Measurements from ENCODE around the gene HEPHL1. TPM values are rescaled to one million over a fixed set of nuclear protein-coding genes. Genes with fewer than 3 reads are reported as not detected.

The HEPHL1 gene
- polyA plus RNA-seq, 3 donors: not detected

DNA sequence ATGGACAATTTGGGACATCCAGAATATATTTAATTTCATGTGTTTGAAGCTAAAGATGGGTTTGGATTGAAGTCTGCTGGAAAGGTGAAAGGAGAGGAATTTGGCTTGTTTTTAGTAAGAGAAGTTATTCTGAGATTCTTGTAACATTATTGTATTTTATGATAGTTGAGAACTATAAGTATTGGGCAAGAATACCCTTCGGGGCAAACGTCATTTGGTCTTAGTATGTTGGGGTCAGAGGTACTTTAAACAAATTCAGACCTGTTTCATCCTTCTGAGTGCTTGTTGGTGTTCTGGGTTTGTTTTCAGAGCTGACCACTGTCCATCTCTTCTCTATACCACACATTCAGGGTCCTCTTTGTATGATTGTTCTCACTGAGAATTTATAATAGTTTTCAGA is 127.0 kb downstream of the HEPHL1 start:
- intact Hi-C loops (cut with micrococcal nuclease): no loop called here
- Histone ChIP-seq H3K4me3 (replicated peaks in 1 of 3; ENCODE audit: low read depth in 2 of 3, low read length in 3 of 3) (no peak overlapping the region), H3K9me3 (replicated peaks in 1 of 2; ENCODE audit: control insufficient read depth in 1 of 2, insufficient read depth in 1 of 2, low read length in 2 of 2) (no peaks in the 10 kb centered on the region), H3K27ac (ENCODE audit: low read depth in 1 of 2, low read length in 2 of 2) (no peak overlapping the region), H3K4me1 (ENCODE audit: control insufficient read depth in 1 of 2, insufficient read depth in 2 of 2, low read length in 2 of 2) (peaks cover 29 to 31% of the 10 kb centered on the region in 2 donors), H4K20me1 (ENCODE audit: insufficient read depth, low read length) (peaks cover 97% of the 10 kb centered on the region), H3K79me2 (ENCODE audit: insufficient read depth, low read length) (peaks cover 99% of the 10 kb centered on the region), H3K27me3 (ENCODE audit: control insufficient read depth in 2 of 2, insufficient read depth in 2 of 2, low read length in 2 of 2) (no peaks in the 10 kb centered on the region), H2AFZ (ENCODE audit: insufficient read depth, low read depth, low read length, poor library complexity, severe bottlenecking) (no peak overlapping the region), H3K36me3 (replicated peaks in 1 of 2; ENCODE audit: control insufficient read depth in 1 of 2, insufficient read depth in 2 of 2, low read length in 2 of 2) (peaks cover 0 to 8% of the 10 kb centered on the region in 2 donors), H3K4me2 (replicated peaks; ENCODE audit: extremely low read depth, low read length, poor library complexity, severe bottlenecking) (no peak overlapping the region), H3K9ac (ENCODE audit: insufficient read depth, low read length, poor library complexity, severe bottlenecking) (no peak overlapping the region)
- H3K4me3 Mint-ChIP-seq: no peak overlapping the region
- H3K27me3 Mint-ChIP-seq (ENCODE audit: low read depth in 3 of 3): peaks cover 0 to 3% (median 0%) of the 10 kb centered on the region in 3 donors
- DNase-seq: no peak
- TF ChIP-seq, protein P1, sequence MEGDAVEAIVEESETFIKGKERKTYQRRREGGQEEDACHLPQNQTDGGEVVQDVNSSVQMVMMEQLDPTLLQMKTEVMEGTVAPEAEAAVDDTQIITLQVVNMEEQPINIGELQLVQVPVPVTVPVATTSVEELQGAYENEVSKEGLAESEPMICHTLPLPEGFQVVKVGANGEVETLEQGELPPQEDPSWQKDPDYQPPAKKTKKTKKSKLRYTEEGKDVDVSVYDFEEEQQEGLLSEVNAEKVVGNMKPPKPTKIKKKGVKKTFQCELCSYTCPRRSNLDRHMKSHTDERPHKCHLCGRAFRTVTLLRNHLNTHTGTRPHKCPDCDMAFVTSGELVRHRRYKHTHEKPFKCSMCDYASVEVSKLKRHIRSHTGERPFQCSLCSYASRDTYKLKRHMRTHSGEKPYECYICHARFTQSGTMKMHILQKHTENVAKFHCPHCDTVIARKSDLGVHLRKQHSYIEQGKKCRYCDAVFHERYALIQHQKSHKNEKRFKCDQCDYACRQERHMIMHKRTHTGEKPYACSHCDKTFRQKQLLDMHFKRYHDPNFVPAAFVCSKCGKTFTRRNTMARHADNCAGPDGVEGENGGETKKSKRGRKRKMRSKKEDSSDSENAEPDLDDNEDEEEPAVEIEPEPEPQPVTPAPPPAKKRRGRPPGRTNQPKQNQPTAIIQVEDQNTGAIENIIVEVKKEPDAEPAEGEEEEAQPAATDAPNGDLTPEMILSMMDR (IDR thresholded peaks at IDR 0.05): no peak
- WGBS (ENCODE audit: insufficient coverage): no CpG with 5 or more reads among the region's 2 CpGs
- no peak overlapping the region for H3K27ac Mint-ChIP-seq
- H3K9me3 Mint-ChIP-seq: no peaks in the 10 kb centered on the region
- peaks cover 64% of the 10 kb centered on the region for H3K4me1 Mint-ChIP-seq
- H3K36me3 Mint-ChIP-seq: peaks cover 3 to 7% of the 10 kb centered on the region in 2 donors

- Histone ChIP-seq H3K27ac (ENCODE audit: low read depth in 1 of 2, low read length in 2 of 2) (peak overlapping the region in 1 of 2 donors; percentile 6), H3K27me3 (ENCODE audit: control insufficient read depth in 2 of 2, insufficient read depth in 2 of 2, low read length in 2 of 2) (no peaks in the 10 kb centered on the region), H2AFZ (ENCODE audit: insufficient read depth, low read depth, low read length, poor library complexity, severe bottlenecking) (no peak overlapping the region), H3K79me2 (ENCODE audit: insufficient read depth, low read length) (peaks cover 93% of the 10 kb centered on the region), H3K4me2 (replicated peaks; ENCODE audit: extremely low read depth, low read length, poor library complexity, severe bottlenecking) (no peak overlapping the region), H3K9ac (ENCODE audit: insufficient read depth, low read length, poor library complexity, severe bottlenecking) (no peak overlapping the region), H4K20me1 (ENCODE audit: insufficient read depth, low read length) (peaks cover 97% of the 10 kb centered on the region), H3K4me3 (replicated peaks in 1 of 3; ENCODE audit: low read depth in 2 of 3, low read length in 3 of 3) (no peak overlapping the region), H3K9me3 (replicated peaks in 1 of 2; ENCODE audit: control insufficient read depth in 1 of 2, insufficient read depth in 1 of 2, low read length in 2 of 2) (no peaks in the 10 kb centered on the region), H3K36me3 (replicated peaks in 1 of 2; ENCODE audit: control insufficient read depth in 1 of 2, insufficient read depth in 2 of 2, low read length in 2 of 2) (peaks cover 0 to 22% of the 10 kb centered on the region in 2 donors), H3K4me1 (ENCODE audit: control insufficient read depth in 1 of 2, insufficient read depth in 2 of 2, low read length in 2 of 2) (peaks cover 27 to 29% of the 10 kb centered on the region in 2 donors)
- H3K9me3 Mint-ChIP-seq: no peaks in the 10 kb centered on the region
- TF ChIP-seq, protein P1 (IDR thresholded peaks at IDR 0.05): no peak
- intact Hi-C loops (cut with micrococcal nuclease): no loop called here
- H3K27ac Mint-ChIP-seq: peak overlapping the region in 2 of 7 donors; percentile 42 to 54
- H3K4me1 Mint-ChIP-seq: peaks cover 57% of the 10 kb centered on the region
- H3K4me3 Mint-ChIP-seq: no peak overlapping the region
- H3K27me3 Mint-ChIP-seq (ENCODE audit: low read depth in 3 of 3): peaks cover 0 to 3% (median 0%) of the 10 kb centered on the region in 3 donors
- DNase-seq: no peak
- H3K36me3 Mint-ChIP-seq: peaks cover 13 to 20% of the 10 kb centered on the region in 2 donors
- 50% methylated on average over 2 of the region's 3 CpGs for WGBS (ENCODE audit: insufficient coverage)
Measured at GRCh38 chr11:94149431-94150017, 128.4 kb downstream of the HEPHL1 start.

Data from CD14-positive monocyte (primary cell).